ENCODE data around the gene PDE2A. TPM values are rescaled to one million over a fixed set of nuclear protein-coding genes. Genes with fewer than 3 reads are reported as not detected.

PDE2A gene
- total and polyA plus RNA-seq, 11 donors: 16.8 to 53.7 (median 23.7) TPM

DNA sequence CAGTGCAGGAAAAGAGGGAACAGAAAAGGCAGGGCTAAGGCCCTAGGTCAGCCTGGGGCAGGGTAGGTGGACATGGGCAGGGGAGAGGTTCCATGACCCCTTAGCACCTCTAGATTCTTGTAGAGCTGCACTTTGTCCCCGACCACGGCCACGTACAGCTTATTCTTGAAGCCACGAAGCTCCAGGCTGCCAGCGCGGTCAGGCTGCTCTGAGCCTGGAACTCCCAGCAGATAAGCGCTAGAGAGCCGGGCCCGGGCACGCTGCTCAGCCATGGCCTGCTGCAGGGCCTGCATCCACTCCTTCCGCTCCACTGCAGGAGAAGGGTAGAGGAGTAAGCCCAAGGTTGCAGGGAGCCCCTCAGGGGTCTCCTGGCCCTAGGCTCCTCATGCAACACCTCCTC is 36.1 kb upstream of the PDE2A start:
- peaks cover 0 to 30% (median 20%) of the 10 kb centered on the region in 12 donors for H3K4me1 ChIP-seq
- DNase-seq: peak in 1 of 5 donors; percentile 51
- no peak overlapping the region for H3K27ac ChIP-seq
- no peak overlapping the region for H3K4me3 ChIP-seq
- H3K36me3 ChIP-seq: peaks cover 0 to 76% (median 68%) of the 10 kb centered on the region in 9 donors
- WGBS, 4 donors: 79 to 95% (median 84%) methylated on average over 10 to 11 of the region's 11 CpGs
- peak in 1 of 4 donors; percentile 16 for ATAC-seq
- no peaks in the 10 kb centered on the region for H3K9me3 ChIP-seq
- TF ChIP-seq, protein P1, sequence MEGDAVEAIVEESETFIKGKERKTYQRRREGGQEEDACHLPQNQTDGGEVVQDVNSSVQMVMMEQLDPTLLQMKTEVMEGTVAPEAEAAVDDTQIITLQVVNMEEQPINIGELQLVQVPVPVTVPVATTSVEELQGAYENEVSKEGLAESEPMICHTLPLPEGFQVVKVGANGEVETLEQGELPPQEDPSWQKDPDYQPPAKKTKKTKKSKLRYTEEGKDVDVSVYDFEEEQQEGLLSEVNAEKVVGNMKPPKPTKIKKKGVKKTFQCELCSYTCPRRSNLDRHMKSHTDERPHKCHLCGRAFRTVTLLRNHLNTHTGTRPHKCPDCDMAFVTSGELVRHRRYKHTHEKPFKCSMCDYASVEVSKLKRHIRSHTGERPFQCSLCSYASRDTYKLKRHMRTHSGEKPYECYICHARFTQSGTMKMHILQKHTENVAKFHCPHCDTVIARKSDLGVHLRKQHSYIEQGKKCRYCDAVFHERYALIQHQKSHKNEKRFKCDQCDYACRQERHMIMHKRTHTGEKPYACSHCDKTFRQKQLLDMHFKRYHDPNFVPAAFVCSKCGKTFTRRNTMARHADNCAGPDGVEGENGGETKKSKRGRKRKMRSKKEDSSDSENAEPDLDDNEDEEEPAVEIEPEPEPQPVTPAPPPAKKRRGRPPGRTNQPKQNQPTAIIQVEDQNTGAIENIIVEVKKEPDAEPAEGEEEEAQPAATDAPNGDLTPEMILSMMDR (IDR thresholded peaks at IDR 0.05): no peak
- TF ChIP-seq POLR2A (IDR thresholded peaks at IDR 0.05): no peak
- no peaks in the 10 kb centered on the region for H3K27me3 ChIP-seq
- intact Hi-C loops (cut with DNase I): no loop called here

DNA sequence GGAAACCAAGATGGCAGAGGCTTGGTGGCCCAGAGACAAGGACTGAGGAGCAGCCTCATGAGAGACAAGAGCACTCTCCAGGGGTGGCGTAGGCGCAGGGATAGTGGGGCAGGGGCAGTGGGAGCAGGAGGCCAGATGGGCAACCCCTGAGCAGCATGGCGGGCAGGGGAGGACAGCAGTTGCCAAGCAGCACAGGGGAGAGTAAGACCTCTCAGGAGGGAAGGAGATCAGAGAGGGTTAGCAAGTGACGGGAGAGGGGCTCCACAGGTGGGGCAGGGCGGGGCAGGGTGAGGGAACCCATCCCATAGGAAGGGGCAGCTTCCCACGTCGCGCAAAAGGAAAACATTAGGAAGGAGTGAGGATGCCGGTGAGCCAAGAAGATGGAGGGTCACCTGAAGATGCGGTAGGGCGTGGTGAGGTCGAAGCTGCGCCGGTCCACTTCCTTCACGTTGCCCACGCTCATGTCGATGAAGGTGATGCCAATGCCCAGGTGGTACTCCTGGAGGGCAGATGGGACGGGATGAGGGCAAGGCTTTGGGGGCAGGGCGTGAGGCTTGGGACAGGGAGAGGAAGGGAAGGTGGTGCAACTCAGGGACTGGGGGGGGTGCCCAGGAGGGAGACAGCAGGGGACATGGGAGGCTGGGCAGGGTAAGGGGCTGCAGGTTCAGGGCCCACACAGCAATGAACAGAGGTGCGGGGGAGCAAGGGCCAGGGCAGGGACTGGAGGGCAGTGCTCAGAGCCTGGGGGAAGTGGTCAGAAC is 35.4 kb upstream of the PDE2A start:
- DNase-seq: peak in 1 of 5 donors; percentile 21

DNA sequence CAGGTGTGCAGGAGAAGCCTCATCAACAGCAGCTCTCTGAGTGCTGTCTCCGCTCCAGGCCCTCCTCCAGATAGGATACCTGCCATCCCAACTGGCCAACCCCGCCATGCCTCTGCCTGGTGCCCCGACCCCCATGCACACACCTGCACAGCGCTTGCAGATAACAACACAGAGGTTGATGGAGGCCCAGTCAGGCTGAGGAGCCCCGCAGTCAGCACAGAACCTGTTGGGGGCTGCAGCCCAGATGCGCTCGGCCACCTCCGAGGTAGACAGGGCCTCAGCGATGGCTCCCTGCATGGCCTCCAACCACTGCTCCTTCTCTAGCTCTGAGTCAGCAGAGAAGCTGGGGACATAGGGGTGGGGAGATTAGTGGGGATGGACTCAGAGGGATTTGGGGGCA is 32.8 kb upstream of the PDE2A start:
- TF ChIP-seq, protein P1 (IDR thresholded peaks at IDR 0.05): no peak
- H3K36me3 ChIP-seq: peaks cover 0 to 99% (median 84%) of the 10 kb centered on the region in 9 donors
- peaks cover 0 to 26% (median 11%) of the 10 kb centered on the region in 12 donors for H3K4me1 ChIP-seq
- intact Hi-C loops (cut with DNase I): no loop called here
- H3K4me3 ChIP-seq: no peak overlapping the region
- H3K27ac ChIP-seq: no peak overlapping the region
- no peaks in the 10 kb centered on the region for H3K27me3 ChIP-seq
- no peaks in the 10 kb centered on the region for H3K9me3 ChIP-seq
- DNase-seq: no peak
- no peak for ATAC-seq
- 89 to 96% (median 93%) methylated on average over 8 to 9 of the region's 9 CpGs for WGBS, 4 donors

More for the DNA sequence above, 35.4 kb upstream of the PDE2A start:
- Histone ChIP-seq H3K27me3 (no peaks in the 10 kb centered on the region), H3K27ac (no peak overlapping the region), H3K4me3 (no peak overlapping the region), H3K9me3 (no peaks in the 10 kb centered on the region), H3K36me3 (peaks cover 0 to 82% (median 74%) of the 10 kb centered on the region in 9 donors), H3K4me1 (peaks cover 0 to 23% (median 16%) of the 10 kb centered on the region in 12 donors)
- TF ChIP-seq, protein P1 (IDR thresholded peaks at IDR 0.05): no peak
- TF ChIP-seq POLR2A (IDR thresholded peaks at IDR 0.05): no peak
- intact Hi-C loops (cut with DNase I): no loop called here
- no peak for ATAC-seq
- WGBS, 4 donors: 95 to 96% (median 95%) methylated on average over 20 of the region's 20 CpGs

DNA sequence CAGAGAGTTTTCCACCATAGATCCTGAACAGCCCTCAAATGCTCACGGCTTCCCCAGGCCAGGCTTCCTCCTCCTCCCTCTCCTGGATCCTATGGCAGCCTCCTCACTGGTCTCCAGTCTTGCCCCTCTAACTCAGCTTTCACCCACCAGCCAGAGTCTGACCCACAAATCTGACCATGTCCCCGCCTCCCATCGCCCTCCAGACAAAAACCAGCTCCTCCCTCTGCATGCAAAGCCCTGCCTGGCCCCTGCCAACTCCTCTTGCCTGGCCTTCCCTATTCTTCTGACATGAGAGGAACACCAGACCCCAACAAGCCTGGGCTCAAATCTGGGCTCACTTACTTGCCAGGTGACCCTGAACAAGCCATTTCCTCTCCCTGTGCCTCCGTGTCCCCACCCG is 32.4 kb upstream of the PDE2A start:
- no peak for TF ChIP-seq POLR2A (IDR thresholded peaks at IDR 0.05)
- TF ChIP-seq, protein P1 (IDR thresholded peaks at IDR 0.05): no peak
- no peak for DNase-seq
- Histone ChIP-seq H3K4me3 (no peak overlapping the region), H3K27ac (no peak overlapping the region), H3K36me3 (peaks cover 0 to 99% (median 84%) of the 10 kb centered on the region in 9 donors), H3K9me3 (no peaks in the 10 kb centered on the region), H3K27me3 (no peaks in the 10 kb centered on the region), H3K4me1 (peaks cover 0 to 25% (median 11%) of the 10 kb centered on the region in 12 donors)
- ATAC-seq: no peak
- 83 to 97% (median 88%) methylated on average over 5 of the region's 5 CpGs for WGBS, 4 donors
- intact Hi-C loops (cut with DNase I): no loop called here

Data from heart left ventricle (tissue), 16 donors.